ENCODE data around the gene NUMA1. TPM values are rescaled to one million over a fixed set of nuclear protein-coding genes. Genes with fewer than 3 reads are reported as not detected.

The NUMA1 gene
- polyA plus RNA-seq, 1 experiment = 79.5 TPM

GRCh38 chr11:72091292-72091691 lies 10.9 kb upstream of the NUMA1 start:
- ChIA-PET POLR2A (interaction anchor here (0.6 to 1.0 kb wide), 5 partner anchors 53 to 92 kb away, joined by 3 to 7 read pairs (median 4); no protein-coding TSS in a partner anchor), CTCF (interaction anchor here (0.5 to 4.5 kb wide), 26 partner anchors 9 to 355 kb away, joined by 3 to 261 read pairs (median 6); partner anchors contain the start of gene LRRC51)
- no peaks in the 10 kb centered on the region for H3K27me3 ChIP-seq (ENCODE audit: control insufficient read depth, insufficient read depth, low read length)
- H3K9me3 ChIP-seq (ENCODE audit: control insufficient read depth, insufficient read depth, low read length) = no peaks in the 10 kb centered on the region
- peak; percentile 20 for DNase-seq (ENCODE audit: low read depth, low spot score)
- TF ChIP-seq CTCF (IDR thresholded peaks at IDR 0.05; ENCODE audit: low read depth, low read length) = peak; percentile 90
- no peak overlapping the region for H3K27ac ChIP-seq (ENCODE audit: low read depth, low read length)
- no peak overlapping the region for H3K4me3 ChIP-seq (ENCODE audit: low read depth, low read length)

- Histone ChIP-seq H3K9me3 (ENCODE audit: control insufficient read depth, insufficient read depth, low read length) (no peaks in the 10 kb centered on the region), H3K27ac (ENCODE audit: low read depth, low read length) (no peak overlapping the region), H3K27me3 (ENCODE audit: control insufficient read depth, insufficient read depth, low read length) (no peaks in the 10 kb centered on the region), H3K4me3 (ENCODE audit: low read depth, low read length) (no peak overlapping the region)
- no peak for TF ChIP-seq CTCF (IDR thresholded peaks at IDR 0.05; ENCODE audit: low read depth, low read length)
- CTCF ChIA-PET = interaction anchor here (7.3 kb wide), 1 partner anchor 62 kb away, joined by 75 read pairs; no protein-coding TSS in a partner anchor
- POLR2A ChIA-PET = no interaction called here
- DNase-seq (ENCODE audit: low read depth, low spot score) = no peak
These were observed 7.9 kb upstream of the NUMA1 start for GRCh38 chr11:72088076-72088808.

- ChIA-PET CTCF (interaction anchor here (7.3 kb wide), 1 partner anchor 60 kb away, joined by 75 read pairs; no protein-coding TSS in a partner anchor), POLR2A (interaction anchor here (1.1 kb wide), 1 partner anchor 46 kb away, joined by 4 read pairs; no protein-coding TSS in a partner anchor)
- Histone ChIP-seq H3K4me3 (ENCODE audit: low read depth, low read length) (no peak overlapping the region), H3K27ac (ENCODE audit: low read depth, low read length) (no peak overlapping the region), H3K27me3 (ENCODE audit: control insufficient read depth, insufficient read depth, low read length) (no peaks in the 10 kb centered on the region), H3K9me3 (ENCODE audit: control insufficient read depth, insufficient read depth, low read length) (no peaks in the 10 kb centered on the region)
- TF ChIP-seq CTCF (IDR thresholded peaks at IDR 0.05; ENCODE audit: low read depth, low read length) = no peak
- no peak for DNase-seq (ENCODE audit: low read depth, low spot score)
These were observed 5.4 kb upstream of the NUMA1 start for GRCh38 chr11:72085621-72086351.

GRCh38 chr11:72084965-72085364 lies 4.6 kb upstream of the NUMA1 start:
- no peaks in the 10 kb centered on the region; the same call in 1 of the 2 replicates for H3K9me3 ChIP-seq (ENCODE audit: control insufficient read depth, insufficient read depth, low read length)
- H3K27me3 ChIP-seq (ENCODE audit: control insufficient read depth, insufficient read depth, low read length) = no peaks in the 10 kb centered on the region
- no peak overlapping the region for H3K27ac ChIP-seq (ENCODE audit: low read depth, low read length)
- ChIA-PET POLR2A (interaction anchor here (1.1 kb wide), 1 partner anchor 45 kb away, joined by 4 read pairs; no protein-coding TSS in a partner anchor), CTCF (interaction anchor here (0.8 to 7.3 kb wide), 2 partner anchors 59 to 346 kb away, joined by 4 to 75 read pairs; no protein-coding TSS in a partner anchor)
- no peak for DNase-seq (ENCODE audit: low read depth, low spot score)
- TF ChIP-seq CTCF (IDR thresholded peaks at IDR 0.05; ENCODE audit: low read depth, low read length) = no peak
- no peak overlapping the region for H3K4me3 ChIP-seq (ENCODE audit: low read depth, low read length)

Data from AG04450 (cell line).